GM18907 (cell line): ENCODE measurements around the gene SLC6A20.

ENCODE experiments used
- ATAC-seq: cut with Tn5 transposase; IDR thresholded peaks from one replicate; pipeline ENCODE4 v1.9.1; 2021; ENCODE audit warnings: mild to moderate bottlenecking, moderate library complexity; ENCODE audit not compliant: unreplicated experiment

The SLC6A20 gene

DNA sequence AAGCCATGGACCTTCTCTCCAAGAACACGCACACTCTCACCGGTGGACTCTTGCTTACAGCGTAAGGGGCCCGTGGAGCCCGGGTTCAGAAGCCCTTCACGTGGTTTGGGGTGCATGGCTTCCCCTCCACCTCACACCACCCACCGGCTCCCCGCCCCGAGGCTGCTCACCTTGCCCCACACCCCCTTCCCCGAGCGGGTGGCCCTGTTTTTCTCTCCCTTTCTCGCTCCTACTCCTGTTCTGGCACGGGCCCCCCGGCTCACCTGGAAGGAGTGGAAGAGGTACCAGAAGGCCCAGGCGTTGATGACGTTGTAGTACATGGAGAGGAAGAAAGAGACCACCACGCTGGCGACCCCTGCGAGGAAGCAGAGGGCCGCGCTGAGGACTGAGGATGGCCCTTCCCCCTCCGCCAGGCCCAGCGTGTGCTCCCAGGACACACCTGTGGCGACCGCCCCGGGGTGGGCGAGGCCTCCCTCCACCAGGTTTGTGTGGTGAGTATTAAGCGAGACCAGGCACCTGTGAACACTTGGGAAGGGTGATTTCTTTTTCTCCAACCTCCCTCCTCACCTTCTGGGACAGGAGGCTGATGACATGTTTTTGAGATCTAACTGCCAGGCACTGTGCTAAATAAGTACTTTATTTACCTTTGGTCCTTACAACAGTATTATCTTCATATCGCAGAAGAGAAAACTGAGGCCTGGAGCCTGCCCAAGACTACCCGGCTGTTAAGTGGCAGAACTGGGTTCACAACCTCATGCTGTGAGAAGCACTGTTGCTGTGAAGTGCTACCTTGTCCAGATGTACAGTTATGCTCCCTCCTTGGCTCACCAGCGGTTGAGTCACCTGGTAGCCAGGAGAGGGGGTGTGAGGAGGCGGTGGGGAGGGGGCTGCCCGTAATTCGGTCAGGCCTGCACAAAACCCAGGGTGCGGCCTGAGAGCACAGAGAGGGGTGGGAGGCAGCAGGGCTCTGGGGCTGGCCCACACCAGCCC is 16.3 kb downstream of the SLC6A20 start:
- no peak for ATAC-seq

GRCh38 chr3:45778761-45779201 is 17.6 kb downstream of the SLC6A20 start:
- ATAC-seq = no peak

DNA sequence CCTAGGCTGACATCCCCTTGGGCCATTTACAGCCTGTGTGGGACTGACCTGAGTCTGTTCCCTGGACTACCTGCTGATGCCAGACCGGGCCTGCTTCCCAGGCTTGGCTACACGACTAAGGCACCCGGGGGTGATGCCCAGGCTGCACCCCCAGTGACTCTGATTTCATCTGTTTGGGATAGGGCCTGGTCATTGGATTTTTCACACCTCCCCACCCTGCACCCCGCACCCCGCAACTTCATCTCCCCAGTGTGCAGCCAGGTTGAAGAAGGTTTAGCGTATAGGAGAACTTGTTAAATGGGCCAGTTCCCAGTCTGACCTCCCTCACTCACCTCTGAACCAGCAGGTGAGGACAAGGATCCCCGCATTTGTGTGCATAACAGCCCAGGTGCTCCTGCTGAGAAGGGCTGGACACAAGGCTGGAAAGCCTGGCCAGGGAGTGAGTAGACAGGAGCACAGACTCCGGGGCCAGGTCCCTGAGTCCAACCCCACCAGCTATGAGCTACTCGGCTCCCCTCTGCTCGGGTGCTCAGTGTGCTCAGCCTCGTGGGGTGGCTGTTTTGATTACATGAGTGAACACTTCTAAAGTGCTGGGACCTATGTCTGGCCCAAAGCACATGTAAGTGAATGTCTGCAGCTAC is 18.5 kb downstream of the SLC6A20 start:
- ATAC-seq = no peak

GRCh38 chr3:45777111-45777745 is 19.1 kb downstream of the SLC6A20 start:
- ATAC-seq = no peak

DNA sequence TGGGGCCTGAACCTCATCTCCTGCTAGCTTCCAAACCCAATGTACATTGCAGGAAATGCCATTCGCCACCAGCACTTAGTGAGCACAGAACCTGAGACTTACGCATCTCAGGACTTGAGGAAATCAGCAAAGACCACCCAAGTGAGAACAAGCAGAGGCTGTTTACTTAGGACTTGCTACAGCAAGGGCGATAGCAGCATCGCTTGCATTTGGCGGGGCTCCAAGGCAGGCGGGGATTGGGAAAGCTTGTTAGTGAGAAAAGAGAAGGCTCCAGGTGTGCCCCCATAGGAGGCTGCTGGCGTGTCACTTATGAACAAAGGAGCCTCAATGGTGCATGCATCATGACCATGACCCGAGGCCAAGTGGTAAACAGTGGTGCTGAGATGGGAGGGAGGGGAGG is 19.7 kb downstream of the SLC6A20 start:
- no peak for ATAC-seq

DNA sequence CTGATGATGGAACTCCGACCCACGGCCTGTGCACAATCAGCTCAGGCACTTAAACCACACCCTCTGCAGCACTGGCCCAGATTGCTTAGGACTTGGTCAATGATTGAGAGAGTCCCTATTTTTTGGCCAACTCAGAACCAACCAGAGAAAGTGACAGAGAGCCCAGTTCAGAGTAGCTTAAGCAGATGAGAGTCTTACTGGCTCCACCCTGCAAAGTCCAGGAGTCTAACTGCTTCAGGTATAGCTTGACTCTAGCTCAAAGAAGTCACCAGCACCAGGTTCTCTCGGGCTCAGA is 20.1 kb downstream of the SLC6A20 start:
- ATAC-seq = no peak

- ATAC-seq = no peak
Observed at GRCh38 chr3:45775571-45776300, 20.6 kb downstream of the SLC6A20 start.

- no peak for ATAC-seq
Observed at GRCh38 chr3:45774581-45775521, 21.5 kb downstream of the SLC6A20 start.

DNA sequence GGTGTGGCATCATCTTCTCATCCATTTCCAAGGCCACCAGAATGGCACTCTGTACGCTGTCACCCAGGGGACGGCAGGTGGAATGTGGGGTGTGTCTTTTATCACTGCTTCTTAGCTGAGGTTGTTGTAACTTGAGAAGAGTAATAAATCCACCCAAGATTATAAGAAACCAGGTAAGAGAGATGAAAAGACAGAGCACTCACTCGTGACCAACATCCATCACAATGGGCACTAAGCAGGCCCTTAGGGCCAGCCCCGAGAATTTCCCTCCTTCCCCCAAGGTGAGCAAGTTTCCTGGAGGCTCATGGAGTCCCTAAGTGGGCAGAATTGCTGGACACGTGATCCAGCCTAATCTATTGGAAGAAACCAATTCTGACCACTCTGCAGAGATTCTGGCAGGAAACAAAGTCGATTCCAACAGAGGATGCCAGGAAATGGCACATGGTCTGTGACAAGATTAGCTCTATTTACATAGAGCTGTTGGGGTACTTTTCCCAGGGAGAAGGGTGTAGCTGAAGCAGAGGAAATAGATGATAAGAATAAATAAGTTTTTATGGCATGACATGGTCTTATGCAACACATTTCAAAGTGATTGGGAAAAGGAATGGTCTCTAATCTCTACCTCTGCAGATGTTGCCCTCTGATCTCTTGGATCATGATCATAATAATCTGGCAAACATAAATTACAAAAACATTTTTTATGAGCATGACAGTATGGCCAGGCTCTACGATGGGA is 22.5 kb downstream of the SLC6A20 start:
- no peak for ATAC-seq

GRCh38 chr3:45773072-45773471 is 23.3 kb downstream of the SLC6A20 start:
- ATAC-seq = no peak

DNA sequence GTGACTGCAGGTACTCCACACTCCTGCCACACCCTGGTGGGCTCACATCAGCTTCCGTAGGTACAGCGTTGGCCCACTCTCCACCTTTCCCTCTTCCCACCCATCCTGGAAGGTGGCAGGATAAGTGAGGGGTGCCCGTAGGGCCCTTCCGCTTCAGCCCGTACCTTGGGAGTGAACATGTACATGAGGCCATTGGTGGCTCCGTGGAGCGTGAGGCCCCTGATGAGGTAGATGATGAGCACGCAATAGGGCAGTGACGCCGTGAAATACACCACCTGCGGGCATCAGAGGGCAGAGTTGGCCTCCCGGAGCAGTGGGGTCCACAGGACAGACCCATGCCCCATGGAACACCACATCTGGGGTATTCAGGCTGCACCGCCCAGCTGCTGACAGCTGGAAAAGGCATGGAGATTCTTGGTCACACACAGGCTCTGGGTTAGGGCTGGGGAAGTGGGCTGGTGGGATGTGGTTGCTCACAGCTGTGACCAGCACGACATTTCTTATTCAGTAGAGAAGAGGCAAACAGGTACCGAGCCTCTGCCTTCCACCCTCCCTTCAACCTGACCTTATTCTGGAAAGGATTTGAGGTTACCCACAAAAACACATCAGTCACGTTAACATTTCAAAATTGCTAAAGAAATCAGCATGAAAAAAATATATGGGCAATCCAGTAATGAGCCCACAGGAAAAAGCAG is 23.8 kb downstream of the SLC6A20 start:
- no peak for ATAC-seq

DNA sequence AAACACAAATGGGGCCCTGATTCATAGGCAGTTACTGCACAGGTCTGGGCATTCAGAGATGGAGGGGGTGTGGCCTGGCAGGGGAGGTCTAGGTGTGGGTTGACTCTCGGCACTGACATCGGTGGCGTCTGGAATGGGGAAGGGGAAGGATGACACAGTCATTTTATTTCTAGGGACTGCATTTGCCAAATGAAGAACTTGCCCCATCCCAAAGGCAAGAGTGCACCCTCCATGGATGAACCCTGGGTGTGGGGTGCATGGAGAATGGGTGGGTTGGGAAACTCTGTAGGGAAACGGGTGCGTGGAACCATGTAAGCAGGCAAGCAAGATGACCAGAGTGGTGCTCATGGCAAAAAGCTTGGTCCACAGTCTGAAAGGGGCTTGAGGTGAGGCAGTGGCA is 24.5 kb downstream of the SLC6A20 start:
- no peak for ATAC-seq

GRCh38 chr3:45771166-45771775 is 25.1 kb downstream of the SLC6A20 start:
- ATAC-seq = no peak

DNA sequence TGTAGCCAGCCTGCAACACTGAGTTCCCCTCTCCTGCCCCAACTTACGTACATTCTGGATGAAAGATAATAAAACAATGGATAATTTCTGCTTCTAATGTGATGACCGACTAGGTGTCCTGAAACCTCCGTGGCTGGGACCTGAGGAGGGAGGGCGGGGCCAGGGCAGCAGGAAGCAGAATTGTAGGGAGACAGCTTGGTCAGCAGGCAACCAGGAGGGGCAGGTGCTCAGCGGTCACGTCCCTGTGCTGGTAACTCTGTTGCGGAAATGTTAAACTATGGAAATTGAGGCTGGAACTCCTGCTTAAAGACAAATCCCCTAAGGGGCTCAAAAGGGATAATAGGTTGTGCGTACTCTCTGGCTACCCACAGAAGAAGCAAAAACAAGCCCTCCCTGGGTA is 30.4 kb downstream of the SLC6A20 start:
- no peak for ATAC-seq

- no peak for ATAC-seq
Observed at GRCh38 chr3:45765266-45765851, 31.0 kb downstream of the SLC6A20 start.

- no peak for ATAC-seq
Observed at GRCh38 chr3:45763303-45763675, 33.0 kb downstream of the SLC6A20 start.

- no peak for ATAC-seq
Observed at GRCh38 chr3:45762647-45763302, 33.6 kb downstream of the SLC6A20 start.

GRCh38 chr3:45761831-45762230 is 34.5 kb downstream of the SLC6A20 start:
- ATAC-seq = no peak
